ENCODE measurements around the gene MS4A15.
"Not testable (repeated sequence)": the region's sequence is repeated elsewhere in the genome, so short reads cannot be mapped to it uniquely, and the experiment has no call there.

MS4A15 gene

GRCh38 chr11:60748821-60749220 is 7.8 kb upstream of the MS4A15 start:
- Histone ChIP-seq H3K4me3 (ENCODE audit: low read depth in 1 of 5, low read length in 5 of 5) (no peak overlapping the region), H3K27me3 (ENCODE audit: control insufficient read depth in 5 of 5, insufficient read depth in 4 of 5, low read length in 5 of 5) (peaks cover 3 to 17% (median 13%) of the 10 kb centered on the region in 5 donors), H3K9me3 (ENCODE audit: control insufficient read depth in 5 of 5, low read length in 5 of 5) (no peaks in the 10 kb centered on the region), H3K36me3 (ENCODE audit: control insufficient read depth in 5 of 5, insufficient read depth in 5 of 5, low read length in 5 of 5) (no peaks in the 10 kb centered on the region), H3K9ac (ENCODE audit: low read length in 5 of 5) (no peak overlapping the region), H3K4me1 (ENCODE audit: control insufficient read depth in 5 of 5, insufficient read depth in 5 of 5, low read length in 5 of 5) (peaks cover 0 to 4% (median 0%) of the 10 kb centered on the region in 5 donors), H3K27ac (ENCODE audit: low read depth, low read length) (no peak overlapping the region)

DNA sequence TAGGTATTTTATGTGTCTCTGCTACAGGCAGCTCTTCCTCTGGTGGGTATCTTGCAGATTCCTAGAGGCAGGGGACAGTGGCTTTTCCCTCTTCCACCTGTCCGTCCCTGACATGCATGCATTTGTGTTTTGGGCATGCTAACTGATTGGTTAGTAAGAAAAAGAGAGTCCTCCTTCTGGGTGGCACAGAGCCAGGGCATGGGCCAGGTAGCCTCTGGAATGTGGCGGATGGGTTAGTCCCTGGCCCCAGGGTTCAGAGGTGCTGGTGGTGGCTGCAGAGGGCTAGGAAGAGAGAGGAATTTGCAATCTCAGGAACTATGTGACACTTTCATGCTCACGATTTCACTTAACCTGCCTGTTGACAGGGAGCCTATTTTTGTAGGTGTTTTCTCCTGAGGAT is 5.8 kb upstream of the MS4A15 start:
- no peaks in the 10 kb centered on the region for H3K36me3 ChIP-seq (ENCODE audit: control insufficient read depth in 5 of 5, insufficient read depth in 5 of 5, low read length in 5 of 5)
- H3K27ac ChIP-seq (ENCODE audit: low read depth, low read length), result no peak overlapping the region
- H3K9me3 ChIP-seq (ENCODE audit: control insufficient read depth in 5 of 5, low read length in 5 of 5), result no peaks in the 10 kb centered on the region
- peaks cover 3 to 19% (median 13%) of the 10 kb centered on the region in 5 donors for H3K27me3 ChIP-seq (ENCODE audit: control insufficient read depth in 5 of 5, insufficient read depth in 4 of 5, low read length in 5 of 5)
- no peak overlapping the region for H3K4me3 ChIP-seq (ENCODE audit: low read depth in 1 of 5, low read length in 5 of 5)
- no peak overlapping the region for H3K9ac ChIP-seq (ENCODE audit: low read length in 5 of 5)
- H3K4me1 ChIP-seq (ENCODE audit: control insufficient read depth in 5 of 5, insufficient read depth in 5 of 5, low read length in 5 of 5), result peaks cover 0 to 4% (median 0%) of the 10 kb centered on the region in 5 donors

GRCh38 chr11:60753309-60753708 is 3.4 kb upstream of the MS4A15 start:
- Histone ChIP-seq H3K4me3 (ENCODE audit: low read depth in 1 of 5, low read length in 5 of 5) (no peak overlapping the region), H3K27me3 (ENCODE audit: control insufficient read depth in 5 of 5, insufficient read depth in 4 of 5, low read length in 5 of 5) (peaks cover 3 to 22% (median 15%) of the 10 kb centered on the region in 5 donors), H3K27ac (ENCODE audit: low read depth, low read length) (no peak overlapping the region), H3K36me3 (ENCODE audit: control insufficient read depth in 5 of 5, insufficient read depth in 5 of 5, low read length in 5 of 5) (no peaks in the 10 kb centered on the region), H3K9me3 (ENCODE audit: control insufficient read depth in 5 of 5, low read length in 5 of 5) (no peaks in the 10 kb centered on the region), H3K9ac (ENCODE audit: low read length in 5 of 5) (no peak overlapping the region), H3K4me1 (ENCODE audit: control insufficient read depth in 5 of 5, insufficient read depth in 5 of 5, low read length in 5 of 5) (no peaks in the 10 kb centered on the region)

DNA sequence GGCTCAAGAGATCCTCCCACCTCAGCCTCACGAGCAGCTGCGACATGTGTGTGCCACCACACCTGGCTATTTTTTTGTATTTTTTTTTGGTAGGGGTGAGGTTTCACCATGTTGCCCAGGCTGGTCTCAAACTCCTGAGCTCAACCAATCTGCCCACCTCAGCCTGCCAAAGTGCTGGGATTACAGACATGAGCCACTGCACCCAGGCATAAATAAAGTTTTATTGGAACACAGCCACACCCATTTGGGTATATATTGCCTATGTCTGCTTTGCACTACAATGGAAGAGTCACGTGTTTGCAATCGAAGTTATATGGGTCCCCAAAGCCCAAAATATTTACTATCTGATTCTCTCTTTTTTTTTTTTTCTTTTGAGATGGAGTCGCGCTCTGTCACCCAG is 1.8 kb upstream of the MS4A15 start:
- peaks cover 0 to 20% (median 15%) of the 10 kb centered on the region in 5 donors for H3K27me3 ChIP-seq (ENCODE audit: control insufficient read depth in 5 of 5, insufficient read depth in 4 of 5, low read length in 5 of 5)
- H3K36me3 ChIP-seq (ENCODE audit: control insufficient read depth in 5 of 5, insufficient read depth in 5 of 5, low read length in 5 of 5), result no peaks in the 10 kb centered on the region
- no peaks in the 10 kb centered on the region for H3K9me3 ChIP-seq (ENCODE audit: control insufficient read depth in 5 of 5, low read length in 5 of 5)

DNA sequence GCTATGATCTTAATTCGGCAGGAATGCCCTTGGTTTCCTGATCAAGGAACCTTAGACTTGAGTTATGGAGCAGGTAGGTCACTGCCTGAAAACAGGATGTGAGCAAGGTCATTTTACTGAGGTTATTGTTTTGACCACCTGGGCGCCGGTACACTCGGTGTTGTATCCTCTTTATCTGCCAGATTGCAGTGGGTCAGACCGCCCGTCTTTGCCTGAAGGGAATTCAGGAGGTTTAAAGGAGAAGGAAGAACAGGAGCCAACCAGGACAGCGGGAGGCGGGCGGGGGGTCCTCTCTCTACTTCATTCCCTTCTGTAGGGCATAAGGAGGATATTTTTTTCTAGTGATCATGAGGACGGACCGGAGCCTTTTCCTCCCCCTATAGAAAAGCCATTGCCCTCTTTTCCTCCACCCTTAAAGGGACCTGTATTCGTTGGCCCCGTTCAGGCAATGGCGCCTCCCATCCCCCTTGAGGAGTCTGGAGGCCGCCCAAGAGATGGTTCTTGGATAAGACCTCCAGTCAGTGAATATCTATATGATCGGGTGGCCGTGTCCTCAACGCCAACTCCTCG is 649 bp downstream of the MS4A15 start:
- no peaks in the 10 kb centered on the region for H3K36me3 ChIP-seq (ENCODE audit: control insufficient read depth in 5 of 5, insufficient read depth in 5 of 5, low read length in 5 of 5)
- peaks cover 0 to 7% (median 0%) of the 10 kb centered on the region in 5 donors for H3K4me1 ChIP-seq (ENCODE audit: control insufficient read depth in 5 of 5, insufficient read depth in 5 of 5, low read length in 5 of 5)
- H3K27ac ChIP-seq (ENCODE audit: low read depth, low read length), result no peak overlapping the region
- H3K9me3 ChIP-seq (ENCODE audit: control insufficient read depth in 5 of 5, low read length in 5 of 5), result no peaks in the 10 kb centered on the region
- H3K4me3 ChIP-seq (ENCODE audit: low read depth in 1 of 5, low read length in 5 of 5), result no peak overlapping the region
- peaks cover 3 to 24% (median 10%) of the 10 kb centered on the region in 5 donors for H3K27me3 ChIP-seq (ENCODE audit: control insufficient read depth in 5 of 5, insufficient read depth in 4 of 5, low read length in 5 of 5)
- H3K9ac ChIP-seq (ENCODE audit: low read length in 5 of 5), result no peak overlapping the region

More for the DNA sequence above, 1.8 kb upstream of the MS4A15 start:
- H3K4me1 ChIP-seq (ENCODE audit: control insufficient read depth in 5 of 5, insufficient read depth in 5 of 5, low read length in 5 of 5), result peaks cover 0 to 4% (median 0%) of the 10 kb centered on the region in 5 donors
- no peak overlapping the region for H3K4me3 ChIP-seq (ENCODE audit: low read depth in 1 of 5, low read length in 5 of 5)
- no peak overlapping the region for H3K27ac ChIP-seq (ENCODE audit: low read depth, low read length)
- H3K9ac ChIP-seq (ENCODE audit: low read length in 5 of 5), result no peak overlapping the region

- not testable (repeated sequence) for H3K9ac ChIP-seq (ENCODE audit: low read length in 5 of 5); H3K9me3 ChIP-seq (ENCODE audit: control insufficient read depth in 5 of 5, low read length in 5 of 5); H3K4me3 ChIP-seq (ENCODE audit: low read depth in 1 of 5, low read length in 5 of 5); H3K36me3 ChIP-seq (ENCODE audit: control insufficient read depth in 5 of 5, insufficient read depth in 5 of 5, low read length in 5 of 5); H3K27ac ChIP-seq (ENCODE audit: low read depth, low read length); H3K4me1 ChIP-seq (ENCODE audit: control insufficient read depth in 5 of 5, insufficient read depth in 5 of 5, low read length in 5 of 5)
- peaks cover 3 to 24% (median 5%) of the 10 kb centered on the region in 5 donors for H3K27me3 ChIP-seq (ENCODE audit: control insufficient read depth in 5 of 5, insufficient read depth in 4 of 5, low read length in 5 of 5)
Measured at GRCh38 chr11:60758671-60759070, 2.0 kb downstream of the MS4A15 start.

DNA sequence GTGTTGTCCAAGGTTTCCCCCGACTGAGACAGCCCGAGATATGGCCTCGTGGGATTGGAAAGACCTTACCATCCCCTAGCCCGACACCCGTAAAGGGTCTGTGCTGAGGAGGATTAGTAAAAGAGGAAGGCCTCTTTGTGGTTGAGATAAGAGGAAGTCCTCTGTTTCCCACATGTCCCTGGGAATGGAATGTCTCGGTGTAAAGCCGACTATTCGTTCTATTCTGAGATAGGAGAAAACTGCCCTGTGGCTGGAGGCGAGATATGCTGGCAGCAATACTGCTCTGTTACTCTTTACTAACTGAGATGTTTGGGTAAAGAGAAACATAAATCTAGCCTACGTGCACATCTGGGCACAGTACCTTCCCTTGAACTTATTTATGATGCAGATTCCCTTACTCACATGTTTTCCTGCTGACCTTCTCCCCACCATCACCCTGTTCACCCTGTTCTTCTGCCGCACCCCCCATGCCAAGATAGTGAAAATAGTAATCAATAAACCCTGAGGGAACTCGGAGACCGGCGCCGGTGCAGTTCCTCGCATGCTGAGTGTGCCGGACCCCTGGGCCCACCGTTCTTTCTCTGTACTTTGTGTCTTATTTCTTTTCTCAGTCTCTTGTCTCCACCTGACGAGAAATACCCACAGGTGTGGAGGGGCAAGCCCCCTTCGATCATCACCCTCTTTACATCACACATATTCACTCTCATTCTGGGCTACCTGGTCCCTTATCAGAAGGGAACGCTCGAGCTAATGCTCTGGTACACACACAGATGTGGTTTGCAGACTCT is 3.0 kb downstream of the MS4A15 start:
- H3K9ac ChIP-seq (ENCODE audit: low read length in 5 of 5); H3K9me3 ChIP-seq (ENCODE audit: control insufficient read depth in 5 of 5, low read length in 5 of 5); H3K27ac ChIP-seq (ENCODE audit: low read depth, low read length); H3K36me3 ChIP-seq (ENCODE audit: control insufficient read depth in 5 of 5, insufficient read depth in 5 of 5, low read length in 5 of 5); H3K4me3 ChIP-seq (ENCODE audit: low read depth in 1 of 5, low read length in 5 of 5); H3K4me1 ChIP-seq (ENCODE audit: control insufficient read depth in 5 of 5, insufficient read depth in 5 of 5, low read length in 5 of 5): not testable (repeated sequence)
- H3K27me3 ChIP-seq (ENCODE audit: control insufficient read depth in 5 of 5, insufficient read depth in 4 of 5, low read length in 5 of 5), result peaks cover 5 to 24% (median 8%) of the 10 kb centered on the region in 5 donors

DNA sequence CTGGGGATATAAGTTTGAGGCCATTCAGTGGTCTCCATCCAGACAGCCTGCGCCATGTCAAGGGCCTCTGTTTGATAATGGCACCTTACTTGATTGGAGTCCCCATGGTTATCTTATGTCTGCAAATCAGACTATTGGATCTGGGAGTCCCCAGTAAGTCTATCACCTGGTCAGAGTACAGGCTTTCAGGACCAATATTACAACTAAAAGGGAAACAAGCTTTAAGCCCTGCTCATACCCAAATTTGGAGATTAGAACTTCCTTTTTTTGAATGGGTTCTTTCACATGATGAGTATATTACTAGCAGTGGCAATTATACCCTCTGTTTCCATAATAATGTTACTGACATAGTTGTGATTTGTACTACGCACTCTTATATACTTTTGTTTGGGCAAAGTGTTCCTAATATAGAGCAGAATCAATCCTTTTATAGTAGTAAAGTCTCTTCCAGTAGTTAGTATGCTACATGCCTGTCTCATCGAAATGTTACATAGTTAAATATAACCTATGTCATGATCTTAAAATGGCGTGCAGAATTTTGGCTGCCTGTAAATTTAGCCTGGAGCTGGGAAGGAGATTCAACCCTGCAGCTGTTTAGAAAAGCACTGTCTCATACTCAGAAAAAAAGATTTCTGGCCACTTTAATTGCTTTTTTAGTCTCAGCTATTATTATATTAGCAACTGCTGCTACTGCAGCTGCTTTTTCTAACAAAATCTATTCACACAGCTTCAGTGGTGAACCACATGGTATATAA is 4.9 kb downstream of the MS4A15 start:
- Histone ChIP-seq H3K9me3 (ENCODE audit: control insufficient read depth in 5 of 5, low read length in 5 of 5) (no peaks in the 10 kb centered on the region), H3K27me3 (ENCODE audit: control insufficient read depth in 5 of 5, insufficient read depth in 4 of 5, low read length in 5 of 5) (peaks cover 5 to 28% (median 13%) of the 10 kb centered on the region in 5 donors), H3K27ac (ENCODE audit: low read depth, low read length) (no peak overlapping the region), H3K36me3 (ENCODE audit: control insufficient read depth in 5 of 5, insufficient read depth in 5 of 5, low read length in 5 of 5) (no peaks in the 10 kb centered on the region), H3K4me1 (ENCODE audit: control insufficient read depth in 5 of 5, insufficient read depth in 5 of 5, low read length in 5 of 5) (peaks cover 0 to 7% (median 0%) of the 10 kb centered on the region in 5 donors), H3K9ac (ENCODE audit: low read length in 5 of 5) (no peak overlapping the region), H3K4me3 (ENCODE audit: low read depth in 1 of 5, low read length in 5 of 5) (no peak overlapping the region)

GRCh38 chr11:60762851-60763691 is 6.4 kb downstream of the MS4A15 start:
- H3K9ac ChIP-seq (ENCODE audit: low read length in 5 of 5), result no peak overlapping the region

More at GRCh38 chr11:60762851-60763691, 6.4 kb downstream of the MS4A15 start:
- H3K27me3 ChIP-seq (ENCODE audit: control insufficient read depth in 5 of 5, insufficient read depth in 4 of 5, low read length in 5 of 5), result peaks cover 5 to 29% (median 23%) of the 10 kb centered on the region in 5 donors
- no peaks in the 10 kb centered on the region for H3K9me3 ChIP-seq (ENCODE audit: control insufficient read depth in 5 of 5, low read length in 5 of 5)
- peaks cover 0 to 7% (median 0%) of the 10 kb centered on the region in 5 donors for H3K4me1 ChIP-seq (ENCODE audit: control insufficient read depth in 5 of 5, insufficient read depth in 5 of 5, low read length in 5 of 5)
- no peak overlapping the region for H3K27ac ChIP-seq (ENCODE audit: low read depth, low read length)
- H3K36me3 ChIP-seq (ENCODE audit: control insufficient read depth in 5 of 5, insufficient read depth in 5 of 5, low read length in 5 of 5), result no peaks in the 10 kb centered on the region
- no peak overlapping the region for H3K4me3 ChIP-seq (ENCODE audit: low read depth in 1 of 5, low read length in 5 of 5)
